HepG2 (cell line): ENCODE data around the gene HSPA1B. TPM values are rescaled to one million over a fixed set of nuclear protein-coding genes. Genes with fewer than 3 reads are reported as not detected.
"Not testable (repeated sequence)": the region's sequence is repeated elsewhere in the genome, so short reads cannot be mapped to it uniquely, and the experiment has no call there.

ENCODE experiments used
- ATAC-seq: fragments of 200-7000 bp; cut with Tn5 transposase; 3 replicates; pipeline ENCODE4 v1.9.1; 2020; ENCODE audit warnings: mild to moderate bottlenecking, moderate library complexity
- BruUV-seq: library from RNA; stranded (reverse); fragments of 400-500 nt; replicated peaks from 2 replicates; lab custom pipeline; 2021; lab: Mats Ljungman, UMichigan
- CTCF ChIA-PET: fragments of 300-600 bp; formaldehyde crosslinking; extraction: SDS; loops from one replicate; lab custom pipeline; 2021; ENCODE audit warnings: low total read pairs, inconsistent platforms, low intra/inter-chr PET ratio; lab: Yijun Ruan, JAX
- POLR2A ChIA-PET: fragments of 350-600 bp; sonication (Branson Sonifier 250); formaldehyde crosslinking; loops from one replicate; lab custom pipeline; 2020; ENCODE audit warnings: antibody characterized with exemption, inconsistent platforms; lab: Yijun Ruan, JAX
- DNase-seq: peaks from one replicate; pipeline ENCODE4 v3.0.0-alpha.2; 2015; ENCODE audit warnings: low spot score
- FAIRE-seq: peaks from 3 replicates; lab custom pipeline; 2011; peaks lifted over from hg19 to GRCh38; lab: Jason Lieb, UNC
- H2AFZ ChIP-seq: one replicate; pipeline ENCODE4 v1.6.1; 2011; ENCODE audit warnings: low read length, inconsistent platforms
- H3K27ac ChIP-seq: fragments of 300-600 bp; 3 replicates; pipeline ENCODE4 v1.8.0; 2011; ENCODE audit warnings: mixed run types, mild to moderate bottlenecking, mixed read lengths, low read length, inconsistent platforms; ENCODE audit not compliant: insufficient read depth; ENCODE audit errors: extremely low read length
- H3K27me3 ChIP-seq, 2 experiments: fragments of 200-600 bp in 1 of 2; 2 replicates in 1 of 2; 3 replicates in 1 of 2; pipeline versions ENCODE4 v1.6.0 to v1.8.0; 2011; ENCODE audit warnings: low read length in 2 of 2, mild to moderate bottlenecking in 2 of 2, moderate library complexity in 2 of 2, inconsistent platforms in 1 of 2; ENCODE audit not compliant: insufficient read depth in 2 of 2, control insufficient read depth in 1 of 2
- H3K36me3 ChIP-seq, 2 experiments: fragments of 200-600 bp in 1 of 2; replicated peaks in 1 of 2; 2 replicates in 1 of 2; 3 replicates in 1 of 2; pipeline versions ENCODE4 v1.5.1 to v1.8.0; 2011; ENCODE audit warnings: low read length in 2 of 2, inconsistent platforms in 1 of 2; ENCODE audit not compliant: insufficient read depth in 2 of 2, control insufficient read depth in 1 of 2
- H3K4me1 ChIP-seq: 2 replicates; pipeline ENCODE4 v1.5.1; 2012; ENCODE audit warnings: low read length, inconsistent platforms; ENCODE audit not compliant: insufficient read depth
- H3K4me2 ChIP-seq: 2 replicates; pipeline ENCODE4 v1.6.0; 2011; ENCODE audit warnings: low read depth, low read length, inconsistent platforms
- H3K4me3 ChIP-seq, 3 experiments: fragments of 200-600 bp in 1 of 3; sonication (generic), shearing (Covaris generic) in 1 of 3; replicated peaks in 1 of 3; 2 replicates each; pipeline ENCODE4 v1.5.1; 2011 to 2016; ENCODE audit warnings: low read length in 3 of 3, inconsistent platforms in 2 of 3, low read depth in 2 of 3, mild to moderate bottlenecking in 2 of 3, control low read depth in 1 of 3, mixed read lengths in 1 of 3; ENCODE audit not compliant: insufficient read depth in 1 of 3
- H3K79me2 ChIP-seq: one replicate; pipeline ENCODE4 v1.6.1; 2011; ENCODE audit warnings: low read length, inconsistent platforms; ENCODE audit not compliant: insufficient read depth
- H3K9ac ChIP-seq: 2 replicates; pipeline ENCODE4 v1.6.0; 2011; ENCODE audit warnings: mild to moderate bottlenecking, low read depth, low read length, inconsistent platforms; ENCODE audit not compliant: insufficient read depth
- H3K9me3 ChIP-seq: 2 replicates; pipeline ENCODE4 v1.5.1; 2012; ENCODE audit warnings: mild to moderate bottlenecking, low read length
- H4K20me1 ChIP-seq: 2 replicates; pipeline ENCODE4 v1.6.0; 2011; ENCODE audit warnings: inconsistent platforms, mild to moderate bottlenecking, low read length, moderate library complexity; ENCODE audit not compliant: insufficient read depth
- CHCHD3 ChIP-seq: sonication (generic); formaldehyde crosslinking; IDR thresholded peaks from 2 replicates; pipeline ENCODE4 v1.8.0; 2022; ENCODE audit warnings: mild to moderate bottlenecking, missing genetic modification reagents, moderate library complexity
- SALL1 ChIP-seq: sonication (generic); formaldehyde crosslinking; IDR thresholded peaks from 2 replicates; pipeline ENCODE4 v1.8.0; 2022; ENCODE audit warnings: mild to moderate bottlenecking, missing genetic modification reagents
- ZBTB33 ChIP-seq: sonication (generic); formaldehyde crosslinking; IDR thresholded peaks from 2 replicates; pipeline ENCODE4 v1.4.0; 2020; ENCODE audit warnings: missing genetic modification reagents
- ZBTB38 ChIP-seq: sonication (generic); formaldehyde crosslinking; IDR thresholded peaks from 2 replicates; pipeline ENCODE4 v1.5.1; 2020; ENCODE audit warnings: mild to moderate bottlenecking, missing genetic modification reagents
- WGBS: methylation state at CpG from one replicate; pipeline ENCODE4 v1.1.6; 2017; ENCODE audit warnings: low lambda C conversion rate; 5-methylcytosine and 5-hydroxymethylcytosine counted together
- in situ Hi-C: cut with HindIII; loops from 2 replicates; pipeline ENCODE4 v1.10.0; 2017; ENCODE audit warnings: low pct_unique_long_range_greater_than_20kb; ENCODE audit not compliant: extremely low pct_ligation_motif_present
- intact Hi-C: fragments of 100-400 bp; cut with micrococcal nuclease; formaldehyde crosslinking; loops from one replicate; pipeline ENCODE4 v1.10.0; 2022; ENCODE audit not compliant: unreplicated experiment
- polyA plus RNA-seq, 8 experiments: library from polyadenylated mRNA; depleted of rRNA in 3 of 8; stranded (reverse) in 7 of 8; unstranded in 1 of 8; fragments of >200 nt; fragmentation: Illumina TruSeq in 4 of 8; extraction: Trizol in 4 of 8; gene quantifications; 2 replicates each; pipeline versions ENCODE4 v1.2.1 to v1.2.3, GENCODE V29; 2011 to 2016; ENCODE audit warnings: low read depth in 4 of 8, missing spikeins in 1 of 8, mixed read lengths in 1 of 8; ENCODE audit not compliant: insufficient read depth in 1 of 8
- total RNA-seq, 5 experiments: library from RNA; depleted of rRNA; stranded (reverse); fragments of >200 nt; fragmentation: Illumina TruSeq; extraction: Trizol; gene quantifications; 2 replicates each; pipeline ENCODE4 v1.2.3, GENCODE V29; 2016; ENCODE audit warnings: low read depth in 1 of 5

The HSPA1B gene
- total and polyA plus RNA-seq, 2 of the 13 experiments (the other 11 are each of a cell fraction or from before 2014, with no cell fraction given) = 26.0 to 186 TPM

GRCh38 chr6:31851980-31852718 is 24.6 kb downstream of the HSPA1B start (continued):
- peak; percentile 72 for TF ChIP-seq ZBTB38 (CRISPR knock-in tag)
- TF ChIP-seq SALL1 = 0 out of 2 replicates have a peak, but pooled peaks have one; percentile 10
- 0 out of 2 replicates have a peak, but pooled peaks have one; percentile 64 for TF ChIP-seq CHCHD3 (CRISPR knock-in tag)
- TF ChIP-seq ZBTB33 (CRISPR knock-in tag) = peak; percentile 7; the same call in 1 of the 2 replicates

DNA sequence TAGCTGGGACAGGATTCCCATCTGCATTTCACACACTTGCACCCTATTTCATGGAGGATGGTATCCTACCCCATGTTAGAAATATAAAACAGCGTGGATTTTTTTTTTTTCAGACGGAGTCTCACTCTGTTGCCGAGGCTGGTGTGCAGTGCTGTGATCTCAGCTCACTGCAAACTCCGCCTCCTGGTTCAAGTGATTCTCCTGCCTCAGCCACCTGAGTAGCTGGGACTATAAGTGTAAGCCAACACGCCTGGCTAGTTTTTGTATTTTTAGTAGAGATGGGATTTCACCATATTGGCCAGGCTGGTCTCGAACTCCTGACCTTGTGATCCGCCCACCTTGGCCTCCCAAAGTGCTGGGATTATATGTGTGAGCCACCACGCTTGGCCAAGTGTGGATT is 30.2 kb downstream of the HSPA1B start:
- H3K27ac ChIP-seq, DNase-seq, H2AFZ ChIP-seq, H3K4me3 ChIP-seq, ATAC-seq, in situ Hi-C loops, CTCF ChIA-PET, intact Hi-C loops, H3K9me3 ChIP-seq, H3K27me3 ChIP-seq, BruUV-seq, H3K9ac ChIP-seq, FAIRE-seq, H3K4me2 ChIP-seq, H4K20me1 ChIP-seq: not testable (repeated sequence)
- 94% methylated on average over 8 of the region's 8 CpGs for WGBS
- POLR2A ChIA-PET = interaction anchor here (1.2 to 4.1 kb wide), 3 partner anchors 8 to 62 kb away, joined by 4 to 27 read pairs (median 4); partner anchors contain the start of gene VARS1
- peaks cover 24% of the 10 kb centered on the region for H3K79me2 ChIP-seq
- peaks cover 37% of the 10 kb centered on the region for H3K4me1 ChIP-seq
- H3K36me3 ChIP-seq = peaks cover 8 to 33% of the 10 kb centered on the region in 2 experiments; a peak in 4 of 5 replicates
